ENCODE results near the gene CDH23.

The CDH23 gene

DNA sequence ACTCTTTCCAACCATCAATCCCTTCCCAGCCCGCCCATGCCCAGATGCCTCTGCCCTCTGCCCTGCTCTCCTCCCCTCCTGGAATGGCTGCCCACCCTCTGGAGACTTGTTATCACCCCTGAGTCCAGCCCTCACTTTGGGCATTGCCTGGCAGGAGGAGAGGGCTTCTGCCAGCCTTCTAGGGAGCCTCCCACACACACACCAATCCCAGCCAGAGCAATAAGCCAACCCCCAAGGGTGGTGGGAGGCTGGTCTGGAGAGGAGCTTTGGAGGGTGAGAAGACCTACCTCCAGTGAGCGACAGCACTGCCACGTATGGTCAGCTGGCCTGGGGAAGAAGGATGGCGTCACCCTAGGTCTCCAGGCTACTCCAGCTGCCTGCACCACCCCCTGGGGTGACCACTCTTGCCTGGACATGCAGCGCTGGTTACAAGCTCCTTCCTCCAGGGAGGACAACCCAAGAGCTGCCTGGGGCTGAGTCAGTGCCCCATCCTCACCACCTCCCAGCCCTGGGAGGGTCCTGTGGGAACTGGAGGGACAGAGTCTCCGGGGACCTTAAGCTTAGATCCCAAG is 314.4 kb downstream of the CDH23 start:
- DNase-seq (ENCODE audit: low read depth): no peak

DNA sequence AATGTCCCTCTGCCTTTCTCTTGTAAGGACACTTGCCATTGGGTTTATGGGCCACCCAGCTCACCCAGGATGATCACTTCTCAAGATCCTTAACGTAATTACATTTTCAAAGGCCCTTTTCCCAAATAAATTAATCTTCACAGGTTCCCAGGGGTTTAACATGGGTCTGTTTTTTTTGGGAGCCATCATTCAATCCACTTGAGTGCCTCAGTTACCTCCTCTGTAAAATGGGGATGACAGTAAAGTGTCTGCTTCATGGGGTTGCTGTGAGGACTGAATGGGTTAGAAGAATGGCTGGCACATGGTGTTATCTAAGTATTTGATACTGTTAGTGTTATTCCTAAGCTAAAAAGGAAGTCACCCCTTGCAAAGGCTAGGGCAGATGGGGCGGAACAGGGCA is 315.4 kb downstream of the CDH23 start:
- no peak for DNase-seq (ENCODE audit: low read depth)

DNA sequence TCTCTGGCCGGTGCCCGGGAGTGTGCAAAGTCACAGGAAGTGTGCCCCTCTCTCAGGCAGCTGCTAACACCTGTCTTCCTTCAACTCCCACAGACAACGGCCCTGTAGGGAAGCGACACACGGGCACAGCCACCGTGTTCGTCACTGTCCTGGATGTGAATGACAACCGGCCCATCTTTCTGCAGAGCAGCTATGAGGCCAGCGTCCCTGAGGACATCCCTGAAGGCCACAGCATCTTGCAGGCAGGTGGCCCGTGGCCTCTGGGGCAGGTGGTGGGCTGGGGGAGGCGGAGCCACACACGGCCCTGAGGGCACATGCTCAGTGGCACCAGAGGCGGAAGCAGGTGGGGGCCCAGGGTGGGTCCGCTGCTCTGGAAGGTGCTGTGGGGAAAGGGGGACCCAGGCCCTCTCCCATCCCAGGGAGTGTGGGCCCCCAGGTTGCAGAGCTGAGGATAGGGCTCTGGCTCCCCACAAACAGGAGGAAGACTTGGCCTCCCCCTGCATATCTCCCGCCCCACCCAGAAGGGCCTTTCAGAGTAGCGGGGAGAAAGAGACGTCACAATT is 315.9 kb downstream of the CDH23 start:
- no peak for DNase-seq (ENCODE audit: low read depth)

DNA sequence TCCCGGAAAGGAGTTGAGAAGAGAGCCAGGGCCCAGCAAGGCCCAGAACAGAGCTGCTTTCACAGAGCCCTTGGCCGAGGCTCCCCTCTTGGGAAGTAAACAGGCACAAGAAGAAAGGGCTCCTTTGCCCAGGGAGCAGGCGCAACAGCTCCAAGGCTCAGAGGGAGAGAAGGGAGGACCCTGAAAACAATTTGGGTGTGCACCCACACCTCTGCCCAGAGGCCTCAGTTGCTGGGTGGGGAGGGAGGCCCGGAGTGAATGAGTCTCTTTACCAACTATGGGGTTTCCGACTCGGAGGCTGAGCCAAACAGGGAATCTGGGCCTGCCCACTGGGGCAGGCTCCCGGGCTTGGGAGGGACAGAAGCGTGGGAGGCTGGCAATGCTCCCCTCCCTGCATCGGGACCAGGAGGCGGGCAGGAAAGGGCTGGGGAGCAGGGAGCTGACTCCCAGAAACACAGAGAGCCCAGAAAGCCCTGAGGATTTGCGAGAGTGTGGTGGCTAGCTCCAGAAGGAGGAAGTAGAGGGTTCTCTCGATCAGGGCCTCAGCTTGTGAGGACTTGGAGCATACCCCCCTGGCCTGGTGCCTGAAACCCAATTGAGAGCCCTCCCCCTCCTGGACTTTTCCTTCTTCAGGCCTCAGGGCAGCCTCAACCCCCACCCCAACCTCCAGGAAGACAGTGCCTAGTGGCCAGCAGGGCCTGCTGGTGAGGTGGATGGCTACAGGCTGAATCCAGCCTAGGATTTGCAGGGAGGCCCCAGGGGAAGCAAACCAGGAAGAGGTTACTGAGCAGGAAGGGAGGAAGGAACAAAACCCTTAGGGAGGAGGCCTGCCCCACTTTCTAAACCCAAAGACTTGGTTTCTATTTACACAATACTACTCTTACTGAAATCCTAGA is 316.7 kb downstream of the CDH23 start:
- peak; percentile 93 for DNase-seq (ENCODE audit: low read depth)

DNA sequence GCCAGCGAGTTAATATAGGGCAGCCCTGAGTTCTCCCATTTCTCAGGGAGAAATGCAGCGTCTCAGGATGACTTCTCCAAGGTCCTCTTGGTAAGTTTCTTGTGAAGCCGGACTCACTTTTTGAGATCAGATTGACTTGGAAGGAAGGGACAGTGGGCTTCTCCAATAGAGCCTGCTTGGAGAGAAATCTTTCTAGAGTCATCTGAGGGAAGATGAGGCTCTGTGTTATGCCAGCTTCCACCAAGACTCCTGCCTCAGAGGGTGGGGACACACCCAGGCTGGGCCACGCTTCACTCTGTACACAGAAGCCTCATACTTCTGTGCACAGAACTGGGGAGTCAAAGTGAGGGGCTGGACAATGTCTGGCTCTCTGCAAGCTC is 317.3 kb downstream of the CDH23 start:
- no peak for DNase-seq (ENCODE audit: low read depth)

DNA sequence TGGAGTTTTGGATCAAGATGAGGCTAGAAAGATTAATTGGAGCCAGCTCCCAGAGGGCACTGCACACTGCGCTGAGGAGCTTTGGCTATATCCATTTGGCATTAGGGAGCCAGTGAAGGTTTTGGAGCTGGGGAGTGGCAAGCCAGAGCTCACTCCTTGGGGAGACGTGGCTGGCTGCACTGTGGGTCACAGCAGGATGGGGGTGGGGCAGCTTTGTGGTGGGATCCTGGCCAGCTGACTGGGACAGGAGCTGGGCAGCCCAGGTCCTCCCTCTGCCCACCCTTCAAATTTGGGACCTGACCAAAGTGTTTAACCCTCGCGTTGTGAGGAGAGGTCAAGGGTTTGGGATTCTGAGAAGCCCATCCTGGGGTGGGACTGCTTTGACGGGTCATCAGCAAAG is 317.9 kb downstream of the CDH23 start:
- DNase-seq (ENCODE audit: low read depth): no peak

DNA sequence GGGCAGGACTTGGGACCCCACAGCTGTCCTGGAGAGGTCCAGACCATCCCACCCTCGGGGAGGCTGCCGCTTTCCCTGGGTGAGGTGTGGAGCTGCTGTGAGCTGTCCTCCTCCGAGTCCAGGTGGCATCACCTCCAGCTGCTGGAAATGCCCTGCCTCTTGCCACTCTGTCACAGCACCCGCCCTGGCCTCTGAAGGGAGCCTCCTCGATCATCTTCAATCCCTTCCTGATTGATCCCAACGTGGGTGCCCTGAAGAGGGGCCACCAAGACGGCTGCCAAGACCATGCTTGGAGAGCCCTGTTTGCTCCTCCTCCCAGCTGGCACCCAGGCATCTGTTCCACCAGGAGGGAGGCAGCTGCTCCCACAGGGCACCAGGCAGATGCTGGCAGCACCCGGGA is 318.3 kb downstream of the CDH23 start:
- no peak for DNase-seq (ENCODE audit: low read depth)

DNA sequence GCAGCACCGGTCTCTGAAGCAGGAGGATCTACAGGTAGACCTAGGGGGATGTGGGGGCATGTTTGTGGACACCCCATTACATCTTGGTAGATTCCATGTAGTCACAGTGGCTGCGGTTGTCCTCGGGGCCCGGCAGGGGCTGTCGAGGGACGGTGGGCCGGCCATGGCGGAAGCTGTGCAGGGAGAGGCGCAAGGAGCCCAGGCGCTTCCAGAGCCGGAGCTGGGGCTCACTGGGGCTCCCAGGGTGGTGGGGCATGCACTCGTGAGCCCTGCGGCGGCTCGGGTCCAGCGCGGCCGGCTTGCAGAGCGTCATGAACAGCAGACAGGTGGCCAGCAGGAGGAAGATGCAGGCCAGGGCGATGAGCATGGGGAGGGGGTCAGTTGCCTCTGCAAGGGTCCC is 319.1 kb downstream of the CDH23 start:
- no peak for DNase-seq (ENCODE audit: low read depth)

DNA sequence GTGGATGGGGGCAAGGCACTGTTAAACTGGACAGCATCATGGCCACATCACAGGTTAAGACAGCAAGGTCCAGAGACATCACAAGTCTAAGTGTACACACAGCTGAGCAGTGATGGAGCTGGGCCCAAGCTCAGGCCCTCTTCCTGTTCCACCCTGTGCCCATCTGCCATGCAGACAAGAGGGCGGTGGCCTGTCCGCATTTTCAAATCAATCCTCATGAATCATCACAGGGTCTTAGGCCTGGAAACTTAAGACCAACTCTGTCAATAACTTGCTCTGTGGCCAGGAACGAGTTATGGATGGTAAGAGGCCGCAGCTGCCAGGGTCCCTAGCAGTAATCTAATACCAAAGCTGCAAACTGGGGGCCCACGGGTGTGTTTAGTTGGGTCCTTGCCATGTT is 319.7 kb downstream of the CDH23 start:
- DNase-seq (ENCODE audit: low read depth): no peak

DNA sequence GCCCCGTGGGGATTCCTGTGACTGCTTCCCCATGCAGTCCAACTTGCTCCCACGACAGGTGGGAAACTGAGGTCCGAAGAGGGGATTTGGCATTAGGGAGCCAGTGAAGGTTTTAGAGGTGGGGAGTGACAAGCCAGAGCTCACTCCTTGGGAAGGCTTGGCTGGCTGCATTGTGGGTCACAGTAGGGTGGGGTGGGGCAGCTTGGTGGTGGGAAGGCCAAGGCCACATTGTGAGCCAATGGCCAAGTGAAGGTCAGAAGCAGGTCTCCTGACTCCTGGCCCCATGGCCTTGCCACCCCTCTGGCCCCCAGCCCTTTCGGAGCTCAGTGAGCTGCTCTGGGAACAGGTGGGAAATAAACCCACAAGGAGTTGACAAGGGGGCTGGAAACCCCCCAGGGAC is 320.3 kb downstream of the CDH23 start:
- no peak for DNase-seq (ENCODE audit: low read depth)

DNA sequence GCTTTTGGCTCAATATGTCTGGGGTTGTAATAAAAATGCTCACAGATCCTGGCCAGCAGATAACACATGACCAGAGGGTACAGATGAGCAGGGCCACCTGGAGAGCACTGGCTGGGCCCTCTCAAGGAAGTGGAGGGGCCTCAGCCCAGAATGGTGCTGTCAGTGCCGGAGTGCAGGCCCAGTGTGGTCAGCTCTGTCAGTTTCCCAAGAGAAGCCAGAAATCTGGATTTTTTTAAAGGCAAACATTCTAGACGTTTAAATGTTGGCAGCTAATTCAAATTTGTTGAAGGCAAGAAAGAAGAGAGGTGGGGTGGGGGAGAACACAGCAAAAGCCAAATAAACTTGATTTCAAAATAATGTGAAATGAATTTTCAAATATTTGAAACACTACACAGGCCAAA is 320.8 kb downstream of the CDH23 start:
- DNase-seq (ENCODE audit: low read depth): no peak

DNA sequence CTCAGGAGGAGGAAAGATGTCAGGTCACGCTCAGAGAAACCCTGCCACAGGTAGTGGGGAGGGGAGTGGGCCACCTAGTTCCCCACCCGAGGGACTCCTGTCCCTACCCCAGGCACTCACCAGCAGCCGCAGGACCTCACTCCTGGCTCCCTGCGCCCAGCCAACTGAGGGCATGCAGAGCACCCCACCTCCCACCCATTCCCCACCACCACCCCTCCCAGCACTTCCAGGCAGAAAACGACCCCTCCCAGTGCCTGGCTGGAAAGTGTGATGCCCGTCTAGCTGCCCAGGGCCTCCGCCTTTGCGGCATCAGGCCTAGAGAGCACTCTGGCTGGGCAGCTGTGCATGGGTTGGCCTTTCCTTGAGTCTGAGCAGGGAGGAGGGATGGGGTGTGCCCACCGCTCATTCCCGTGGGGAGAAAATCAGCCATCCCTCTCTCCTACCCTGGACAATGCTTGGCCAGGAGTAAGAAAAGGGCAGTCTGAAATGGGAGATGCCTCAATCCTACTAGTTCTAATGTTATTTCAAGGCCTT is 321.5 kb downstream of the CDH23 start:
- no peak for DNase-seq (ENCODE audit: low read depth)

DNA sequence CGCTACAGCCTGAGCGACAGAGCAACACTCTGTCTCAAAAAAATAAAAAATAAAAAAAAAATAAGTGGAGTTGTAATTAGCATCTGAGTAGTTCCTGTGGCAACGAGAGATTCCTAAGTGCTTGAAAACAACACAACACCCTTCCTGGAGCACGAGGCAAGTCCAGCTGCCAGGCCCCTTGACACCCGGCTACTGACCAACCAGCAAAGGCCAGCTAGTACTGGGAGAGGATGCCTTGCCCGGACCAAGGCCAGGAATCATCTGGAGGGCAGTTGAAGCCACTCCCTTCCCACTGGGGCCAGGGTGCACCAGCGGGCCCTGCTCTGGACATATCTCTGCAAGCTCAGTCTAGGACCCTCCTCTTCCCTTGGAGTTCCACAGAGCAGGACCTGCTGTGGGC is 322.3 kb downstream of the CDH23 start:
- peak; percentile 33 for DNase-seq (ENCODE audit: low read depth)

DNA sequence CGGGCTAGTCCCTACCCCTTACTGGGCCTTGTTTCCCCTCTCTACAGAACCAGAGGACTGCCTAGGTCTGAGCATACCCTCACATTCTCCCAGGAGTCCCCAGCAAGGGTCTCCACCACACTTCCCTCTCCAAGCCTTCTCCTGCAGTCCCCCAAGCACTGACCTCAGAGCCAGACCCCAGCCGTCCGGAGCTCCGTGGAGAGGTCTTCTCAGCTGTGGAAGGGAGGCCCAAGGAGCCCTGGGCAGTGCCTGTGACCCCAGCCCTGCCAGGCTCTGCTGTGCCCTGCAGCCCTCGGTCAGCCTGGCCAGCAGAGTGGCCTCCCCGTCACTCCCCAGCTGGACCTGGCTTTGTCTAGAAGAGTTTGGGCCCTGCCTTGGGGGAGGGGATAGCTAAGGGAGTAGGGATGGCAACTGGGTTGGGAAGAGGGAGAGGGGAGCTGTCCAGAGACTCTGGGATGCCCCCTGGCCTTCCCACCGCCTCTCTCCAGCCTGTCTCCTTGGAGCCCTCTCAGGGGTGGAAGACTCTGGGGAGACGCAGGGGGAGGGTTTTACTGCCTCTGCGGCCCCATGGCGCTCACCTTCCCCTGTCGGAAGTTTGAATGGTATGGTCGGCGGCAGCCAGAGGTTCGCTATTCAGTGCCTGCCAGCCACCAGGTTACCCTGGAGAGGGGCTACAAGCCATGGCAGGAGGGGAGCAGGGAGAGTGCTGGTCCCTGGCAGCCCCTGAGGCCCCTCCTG is 322.9 kb downstream of the CDH23 start, which contains the start of gene C10orf105:
Gene C10orf105, minus strand, starts transcription at position 315 of the 738 bp plus-strand sequence. CDS start 3,441 bp downstream, outside the sequence.
- no peak for DNase-seq (ENCODE audit: low read depth)

DNA sequence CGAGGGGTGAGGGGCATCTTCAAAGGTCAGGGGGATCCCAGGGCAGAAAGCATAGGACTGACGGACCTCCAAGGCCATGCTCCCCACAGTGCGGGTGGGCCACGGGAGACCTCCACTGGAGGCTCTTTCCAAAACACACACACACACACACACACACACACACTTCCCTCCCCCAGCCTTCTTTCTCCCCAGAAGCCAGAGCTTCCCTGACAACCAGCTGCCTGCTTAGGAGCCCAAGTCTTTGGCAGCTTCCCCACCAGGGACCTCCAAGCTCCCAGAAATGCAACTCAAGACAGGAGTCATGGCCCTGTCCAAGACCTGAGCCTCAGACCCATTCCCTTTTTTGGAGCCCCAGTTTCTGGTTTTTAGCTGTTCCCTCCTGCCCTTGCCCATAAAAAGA is 323.6 kb downstream of the CDH23 start:
- no peak for DNase-seq (ENCODE audit: low read depth)

DNA sequence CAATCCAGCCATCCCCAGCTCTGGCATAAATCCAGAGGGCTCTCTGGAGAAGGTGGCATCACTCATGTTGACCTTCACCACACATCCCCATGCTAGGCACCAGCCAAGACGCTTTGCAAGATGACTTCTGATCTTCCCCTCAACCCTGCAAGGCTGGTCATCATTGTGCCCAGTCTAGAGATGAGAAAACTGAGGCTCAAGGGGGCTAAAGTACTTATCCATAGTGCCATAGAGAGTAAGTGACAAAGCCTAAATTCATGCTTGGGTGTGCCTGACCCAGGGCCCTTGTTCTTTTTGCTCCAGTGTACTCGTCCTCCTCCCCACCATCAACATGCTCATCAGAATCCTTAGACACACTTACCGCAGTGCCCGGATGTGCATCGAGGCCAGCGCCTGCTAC is 324.6 kb downstream of the CDH23 start:
- no peak for DNase-seq (ENCODE audit: low read depth)

DNA sequence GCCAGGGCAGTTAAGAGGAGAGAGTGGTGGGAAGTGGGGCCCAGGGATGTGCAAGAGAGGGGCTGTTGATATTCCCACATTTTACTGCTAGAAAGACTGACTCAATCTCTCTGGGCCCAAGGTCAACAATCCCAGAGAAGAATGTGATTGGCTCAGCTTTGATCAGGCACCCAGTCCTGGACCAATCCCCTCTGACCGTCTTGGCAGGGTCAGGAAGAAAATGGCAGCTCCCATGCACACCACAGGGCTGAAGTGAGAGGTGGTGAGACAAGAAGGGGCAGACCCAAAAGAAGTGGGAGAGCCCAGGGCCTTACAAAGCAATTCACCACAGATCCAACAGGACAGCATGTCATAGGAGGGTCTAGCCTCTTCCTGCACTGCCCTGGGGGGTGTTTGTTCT is 326.1 kb downstream of the CDH23 start:
- no peak for DNase-seq (ENCODE audit: low read depth)

DNA sequence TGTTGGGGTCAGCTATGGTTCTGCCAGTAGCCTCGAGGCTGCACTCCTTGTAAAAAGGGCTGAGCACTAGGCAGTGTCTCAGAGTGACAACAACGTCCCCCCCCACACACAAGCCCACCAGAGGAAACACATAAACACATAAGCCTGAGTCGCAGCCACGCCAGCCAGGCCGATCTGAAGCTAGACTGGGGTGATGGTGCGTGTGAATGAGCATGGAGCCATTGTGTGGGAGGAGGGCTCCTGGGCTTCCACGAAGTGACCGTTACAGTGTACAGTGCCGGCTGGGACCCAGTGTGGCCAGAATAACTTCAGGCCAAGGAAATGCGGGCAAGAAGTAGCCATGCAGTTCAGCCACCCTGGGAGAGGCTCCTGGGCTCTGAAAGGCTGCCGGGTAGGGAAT is 326.6 kb downstream of the CDH23 start:
- DNase-seq (ENCODE audit: low read depth): no peak

DNA sequence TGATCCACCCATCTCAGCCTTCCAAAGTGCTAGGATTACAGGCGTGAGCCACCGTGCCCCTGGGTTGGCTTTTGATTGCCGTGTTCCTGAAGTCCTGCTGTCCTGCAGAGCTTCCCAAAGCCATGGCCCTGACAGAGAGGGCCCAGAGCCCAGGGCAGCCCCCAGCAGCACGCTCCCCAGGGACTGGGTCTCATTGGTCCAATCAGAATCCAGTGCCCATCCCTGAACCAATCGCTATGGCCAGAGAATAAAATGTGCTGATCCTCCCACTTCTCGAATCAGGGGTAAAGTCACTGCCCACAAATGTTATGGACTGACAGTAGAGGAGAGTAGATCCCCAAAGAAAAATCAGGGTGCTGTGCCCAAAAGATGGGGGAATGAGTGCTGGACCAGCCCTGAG is 327.8 kb downstream of the CDH23 start:
- DNase-seq (ENCODE audit: low read depth): no peak

DNA sequence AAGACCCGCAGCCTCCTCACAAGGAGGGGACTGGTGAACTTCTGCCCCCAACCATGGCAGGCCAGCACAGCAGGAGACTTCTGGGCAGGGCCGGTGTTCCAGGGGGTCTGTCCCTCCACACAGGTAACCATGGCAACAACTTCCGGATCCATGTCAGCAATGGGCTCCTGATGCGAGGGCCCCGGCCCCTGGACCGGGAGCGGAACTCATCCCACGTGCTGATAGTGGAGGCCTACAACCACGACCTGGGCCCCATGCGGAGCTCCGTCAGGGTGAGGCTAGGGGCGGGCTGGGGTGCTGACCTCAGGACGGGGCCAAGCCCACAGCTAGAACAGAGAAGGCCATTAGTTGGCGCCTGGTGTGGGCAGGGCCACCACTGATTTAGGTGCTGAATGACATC is 328.5 kb downstream of the CDH23 start:
- DNase-seq (ENCODE audit: low read depth): no peak

DNA sequence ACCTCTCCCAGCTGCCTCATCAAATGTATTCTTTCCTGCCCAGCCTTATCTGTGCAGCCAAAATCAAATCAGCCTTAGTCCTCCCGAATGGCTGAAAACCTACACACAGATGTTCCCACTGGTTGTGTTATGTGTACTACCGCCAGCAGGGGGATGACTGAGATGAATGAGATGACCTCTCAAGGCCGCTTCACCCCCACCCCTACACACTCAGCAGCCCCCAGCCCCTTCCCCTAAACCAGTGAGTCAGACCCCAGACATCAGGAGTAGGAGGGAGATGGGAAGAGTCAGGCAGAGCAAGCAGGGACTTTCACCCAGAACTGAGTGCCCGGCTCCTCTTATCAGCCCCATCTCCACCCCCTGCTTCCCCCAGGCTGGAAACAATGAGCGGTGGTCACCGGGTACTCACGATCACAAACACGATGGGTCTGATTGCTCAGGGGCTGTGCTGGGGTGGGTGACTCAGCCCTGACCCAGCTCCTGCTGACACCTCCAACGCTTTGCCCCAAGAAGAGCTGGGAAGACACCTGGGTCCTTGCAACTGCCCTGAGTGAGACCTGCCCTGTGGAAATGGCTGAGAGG is 329.4 kb downstream of the CDH23 start:
- DNase-seq (ENCODE audit: low read depth): no peak

DNA sequence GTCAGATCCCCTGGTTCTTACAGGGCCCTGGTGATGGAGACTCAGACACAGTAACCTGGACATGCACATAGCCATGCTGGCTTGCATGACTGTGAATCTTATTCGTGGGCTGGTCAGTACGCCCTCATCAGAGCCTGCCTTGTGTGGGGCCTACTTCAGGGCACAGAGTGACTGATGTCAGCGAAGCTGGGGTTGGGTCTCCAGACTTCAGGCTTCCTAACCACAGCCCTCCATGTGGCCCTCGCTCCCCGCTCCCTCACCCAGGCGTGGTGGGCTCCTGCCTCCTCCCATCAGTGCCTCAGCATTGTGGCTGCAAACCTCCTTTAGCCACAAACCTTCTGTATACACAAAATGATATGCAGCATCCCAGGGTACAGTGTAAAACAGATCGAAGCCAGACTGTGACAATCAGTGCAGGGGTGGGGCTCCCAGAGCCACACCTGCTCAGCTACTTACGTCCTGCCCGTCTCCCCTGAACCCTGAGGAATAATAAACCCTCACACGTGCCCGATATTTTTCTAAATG is 329.9 kb downstream of the CDH23 start:
- no peak for DNase-seq (ENCODE audit: low read depth)
